Stimulated activated CD8-positive, alpha-beta memory T cell treated with anti-CD3 and anti-CD28 coated beads, Interleukin-2, amount 100 ng/mL, for 48 hours (primary cell): ENCODE data around the gene KRT78.
"Not testable (repeated sequence)": the region's sequence is repeated elsewhere in the genome, so short reads cannot be mapped to it uniquely, and the experiment has no call there.

Experiments used
- DNase-seq, 2 donors: peaks; one replicate each; pipeline ENCODE4 v3.0.0-alpha.2; 2020; ENCODE audit warnings: low read depth in 2 of 2

KRT78 gene

GRCh38 chr12:52848661-52849255, at the start of gene KRT78:
Gene KRT78 (minus strand): TSS chr12:52848994. CDS start chr12:52848930, 64 bp downstream.
- DNase-seq = no peak

- no peak for DNase-seq
Observed at GRCh38 chr12:52896190-52897100, 47.7 kb upstream of the KRT78 start.

GRCh38 chr12:52895726-52896189, 47.0 kb upstream of the KRT78 start:
- DNase-seq = no peak

GRCh38 chr12:52892974-52893373, 44.2 kb upstream of the KRT78 start:
- no peak for DNase-seq

GRCh38 chr12:52892207-52892852, 43.5 kb upstream of the KRT78 start:
- no peak for DNase-seq

GRCh38 chr12:52891044-52891443, 42.2 kb upstream of the KRT78 start:
- no peak for DNase-seq

- no peak for DNase-seq
Observed at GRCh38 chr12:52890417-52890816, 41.6 kb upstream of the KRT78 start.

- peak; percentile 70 to 77 for DNase-seq
Observed at GRCh38 chr12:52884526-52885293, 35.9 kb upstream of the KRT78 start.

GRCh38 chr12:52880499-52880898, 31.7 kb upstream of the KRT78 start:
- DNase-seq = not testable (repeated sequence)

- peak; percentile 54 to 66 for DNase-seq
Observed at GRCh38 chr12:52879394-52880351, 30.9 kb upstream of the KRT78 start.

GRCh38 chr12:52878507-52879393, 30.0 kb upstream of the KRT78 start:
- DNase-seq = no peak

- DNase-seq = no peak
Observed at GRCh38 chr12:52877242-52877641, 28.4 kb upstream of the KRT78 start.

GRCh38 chr12:52876372-52876771, 27.6 kb upstream of the KRT78 start:
- DNase-seq = no peak

- DNase-seq = no peak
Observed at GRCh38 chr12:52874573-52875435, 26.0 kb upstream of the KRT78 start.

GRCh38 chr12:52873832-52874572, 25.2 kb upstream of the KRT78 start:
- peak; percentile 36 to 43 for DNase-seq

- DNase-seq = no peak
Observed at GRCh38 chr12:52873513-52873831, 24.7 kb upstream of the KRT78 start.

GRCh38 chr12:52872644-52873389, 24.0 kb upstream of the KRT78 start:
- no peak for DNase-seq
